ENCODE data around the gene BLTP3A.

GRCh38 chr6:34793877-34794276 is 2.0 kb downstream of the BLTP3A start:
- TF ChIP-seq CTCF (IDR thresholded peaks at IDR 0.05; ENCODE audit: insufficient read depth, low read length) (no peak), SPI1 (IDR thresholded peaks at IDR 0.05; ENCODE audit: borderline replicate concordance, low read depth) (no peak), GABPA (IDR thresholded peaks at IDR 0.05; ENCODE audit: low read depth) (no peak)

Measured in HL-60 (cell line).